ENCODE results near the gene RELN. TPM values are rescaled to one million over a fixed set of nuclear protein-coding genes. Genes with fewer than 3 reads are reported as not detected.
"Not testable (repeated sequence)": the region's sequence is repeated elsewhere in the genome, so short reads cannot be mapped to it uniquely, and the experiment has no call there.

The RELN gene
- total RNA-seq, 1 donor from 2014 or later: 0.44 TPM

- no peak for TF ChIP-seq CTCF (IDR thresholded peaks at IDR 0.05; ENCODE audit: borderline replicate concordance)
- H3K4me3 ChIP-seq: no peak overlapping the region
- no peaks in the 10 kb centered on the region for H3K4me1 ChIP-seq
- no peaks in the 10 kb centered on the region for H3K27me3 ChIP-seq (ENCODE audit: low read depth)
- no peaks in the 10 kb centered on the region for H3K36me3 ChIP-seq
- H3K9me3 ChIP-seq (replicated peaks): peaks cover 26% of the 10 kb centered on the region
- intact Hi-C loops (cut with micrococcal nuclease): no loop called here
- no peak for DNase-seq
- no peak overlapping the region for H3K27ac ChIP-seq (replicated peaks)
These were observed 168.4 kb downstream of the RELN start for GRCh38 chr7:103821092-103821491.

GRCh38 chr7:103815972-103816371, 173.5 kb downstream of the RELN start:
- H3K27me3 ChIP-seq (ENCODE audit: low read depth); H3K36me3 ChIP-seq; H3K27ac ChIP-seq (replicated peaks); H3K4me3 ChIP-seq; DNase-seq; intact Hi-C loops (cut with micrococcal nuclease); H3K9me3 ChIP-seq (replicated peaks); H3K4me1 ChIP-seq: not testable (repeated sequence)

- TF ChIP-seq CTCF (IDR thresholded peaks at IDR 0.05; ENCODE audit: borderline replicate concordance): no peak
- intact Hi-C loops (cut with micrococcal nuclease): no loop called here
- Histone ChIP-seq H3K4me3 (no peak overlapping the region), H3K27me3 (ENCODE audit: low read depth) (no peaks in the 10 kb centered on the region), H3K36me3 (no peaks in the 10 kb centered on the region), H3K4me1 (no peaks in the 10 kb centered on the region), H3K27ac (replicated peaks) (no peak overlapping the region), H3K9me3 (replicated peaks) (no peaks in the 10 kb centered on the region)
- DNase-seq: no peak
These were observed 175.5 kb downstream of the RELN start for GRCh38 chr7:103813970-103814369.

- Histone ChIP-seq H3K27me3 (ENCODE audit: low read depth) (no peaks in the 10 kb centered on the region), H3K36me3 (no peaks in the 10 kb centered on the region), H3K9me3 (replicated peaks) (no peaks in the 10 kb centered on the region), H3K4me3 (no peak overlapping the region), H3K27ac (replicated peaks) (no peak overlapping the region), H3K4me1 (no peaks in the 10 kb centered on the region)
- no peak for TF ChIP-seq CTCF (IDR thresholded peaks at IDR 0.05; ENCODE audit: borderline replicate concordance)
- DNase-seq: no peak
- intact Hi-C loops (cut with micrococcal nuclease): no loop called here
These were observed 177.5 kb downstream of the RELN start for GRCh38 chr7:103811997-103812396.

- Histone ChIP-seq H3K27me3 (ENCODE audit: low read depth) (no peaks in the 10 kb centered on the region), H3K9me3 (replicated peaks) (no peaks in the 10 kb centered on the region), H3K36me3 (no peaks in the 10 kb centered on the region), H3K4me3 (no peak overlapping the region), H3K4me1 (no peaks in the 10 kb centered on the region), H3K27ac (replicated peaks) (no peak overlapping the region)
- no peak for DNase-seq
- intact Hi-C loops (cut with micrococcal nuclease): no loop called here
- no peak for TF ChIP-seq CTCF (IDR thresholded peaks at IDR 0.05; ENCODE audit: borderline replicate concordance)
These were observed 178.2 kb downstream of the RELN start for GRCh38 chr7:103811290-103811689.

GRCh38 chr7:103810112-103810744, 179.2 kb downstream of the RELN start:
- no peak for DNase-seq
- TF ChIP-seq CTCF (IDR thresholded peaks at IDR 0.05; ENCODE audit: borderline replicate concordance): no peak
- no peak overlapping the region for H3K27ac ChIP-seq (replicated peaks)
- no peak overlapping the region for H3K4me3 ChIP-seq
- no peaks in the 10 kb centered on the region for H3K27me3 ChIP-seq (ENCODE audit: low read depth)
- H3K9me3 ChIP-seq (replicated peaks): no peaks in the 10 kb centered on the region
- H3K4me1 ChIP-seq: no peaks in the 10 kb centered on the region
- intact Hi-C loops (cut with micrococcal nuclease): no loop called here
- H3K36me3 ChIP-seq: no peaks in the 10 kb centered on the region
